ENCODE measurements around the gene ABCD4. TPM values are rescaled to one million over a fixed set of nuclear protein-coding genes. Genes with fewer than 3 reads are reported as not detected.

The ABCD4 gene
- total RNA-seq, 1 experiment from 2014 or later: 18.2 TPM

GRCh38 chr14:74302152-74302628 is 544 bp downstream of the ABCD4 start:
- peak; percentile 46 for DNase-seq (ENCODE audit: low read depth)

- no peak for DNase-seq (ENCODE audit: low read depth)
Observed at GRCh38 chr14:74301594-74302151, 1.1 kb downstream of the ABCD4 start.

DNA sequence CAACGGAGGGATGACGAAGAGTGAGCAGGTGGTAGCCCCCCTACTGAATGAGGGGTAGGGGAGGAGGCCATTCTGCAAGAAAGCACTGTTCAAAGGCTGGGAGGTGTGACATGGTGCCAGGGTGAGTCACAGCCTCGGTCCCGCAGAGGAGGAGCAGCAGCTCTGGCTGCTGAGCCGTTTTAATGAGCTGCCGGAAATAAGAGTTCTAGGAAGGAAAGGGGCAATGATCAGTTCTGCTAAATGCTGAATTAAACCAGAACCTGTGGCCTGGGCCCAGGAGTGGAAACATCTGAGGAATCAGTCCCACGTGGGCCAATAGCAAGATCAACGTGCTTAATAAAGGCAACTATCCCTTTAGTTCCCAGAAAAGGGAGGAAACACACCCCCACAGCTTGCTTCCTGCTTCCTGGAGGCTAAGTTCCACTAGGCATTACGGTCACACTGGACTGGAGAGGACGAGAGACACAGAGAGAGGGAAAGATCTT is 3.6 kb downstream of the ABCD4 start:
- DNase-seq (ENCODE audit: low read depth): peak; percentile 45

- no peak for DNase-seq (ENCODE audit: low read depth)
Observed at GRCh38 chr14:74297986-74298385, 4.7 kb downstream of the ABCD4 start.

GRCh38 chr14:74296037-74296467 is 6.7 kb downstream of the ABCD4 start:
- no peak for DNase-seq (ENCODE audit: low read depth)

- DNase-seq (ENCODE audit: low read depth): no peak
Observed at GRCh38 chr14:74293606-74294005, 9.1 kb downstream of the ABCD4 start.

DNA sequence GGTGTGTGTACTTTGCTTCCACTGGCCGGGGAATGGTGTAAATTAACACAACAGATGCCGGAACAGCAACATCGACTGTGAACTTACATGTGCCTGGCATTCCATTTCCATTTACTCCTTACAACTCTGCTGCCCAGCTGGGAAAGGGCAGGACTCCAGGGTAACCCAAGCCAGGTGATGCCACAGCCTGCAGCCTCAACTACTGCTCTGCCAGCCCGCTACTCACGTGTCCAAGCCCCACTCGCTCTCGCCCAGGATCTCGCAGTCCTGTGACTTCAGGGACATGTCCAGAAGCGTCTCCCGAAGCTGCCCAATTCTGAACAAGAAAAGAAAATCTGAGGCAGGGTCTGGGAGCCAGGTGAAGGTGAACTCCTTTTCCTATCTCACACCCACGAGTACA is 10.7 kb downstream of the ABCD4 start:
- no peak for DNase-seq (ENCODE audit: low read depth)

GRCh38 chr14:74290415-74290814 is 12.3 kb downstream of the ABCD4 start:
- peak; percentile 16 for DNase-seq (ENCODE audit: low read depth)

GRCh38 chr14:74289801-74290200 is 12.9 kb downstream of the ABCD4 start:
- DNase-seq (ENCODE audit: low read depth): no peak

- DNase-seq (ENCODE audit: low read depth): no peak
Observed at GRCh38 chr14:74286736-74287135, 16.0 kb downstream of the ABCD4 start.

DNA sequence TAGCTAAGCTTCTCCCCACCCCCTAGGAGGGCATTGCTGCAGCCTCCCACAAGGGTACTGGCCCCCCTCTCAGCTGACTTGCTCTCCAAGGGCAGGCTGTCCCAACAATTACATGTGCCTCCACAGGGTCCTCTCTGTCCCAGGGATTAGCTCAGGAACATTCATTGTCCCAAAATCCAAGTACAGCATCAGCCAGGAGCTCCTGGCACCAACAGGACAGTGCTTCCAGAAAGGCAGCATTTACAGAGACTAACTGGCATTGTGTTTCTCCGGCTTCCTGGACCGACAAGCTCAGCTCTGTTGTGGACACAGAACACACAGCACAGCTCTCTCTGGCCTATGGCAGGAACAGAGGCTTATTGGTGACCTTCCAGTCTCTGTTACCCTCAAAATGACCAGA is 21.7 kb downstream of the ABCD4 start:
- no peak for DNase-seq (ENCODE audit: low read depth)

GRCh38 chr14:74278080-74278479 is 24.7 kb downstream of the ABCD4 start:
- DNase-seq (ENCODE audit: low read depth): no peak

DNA sequence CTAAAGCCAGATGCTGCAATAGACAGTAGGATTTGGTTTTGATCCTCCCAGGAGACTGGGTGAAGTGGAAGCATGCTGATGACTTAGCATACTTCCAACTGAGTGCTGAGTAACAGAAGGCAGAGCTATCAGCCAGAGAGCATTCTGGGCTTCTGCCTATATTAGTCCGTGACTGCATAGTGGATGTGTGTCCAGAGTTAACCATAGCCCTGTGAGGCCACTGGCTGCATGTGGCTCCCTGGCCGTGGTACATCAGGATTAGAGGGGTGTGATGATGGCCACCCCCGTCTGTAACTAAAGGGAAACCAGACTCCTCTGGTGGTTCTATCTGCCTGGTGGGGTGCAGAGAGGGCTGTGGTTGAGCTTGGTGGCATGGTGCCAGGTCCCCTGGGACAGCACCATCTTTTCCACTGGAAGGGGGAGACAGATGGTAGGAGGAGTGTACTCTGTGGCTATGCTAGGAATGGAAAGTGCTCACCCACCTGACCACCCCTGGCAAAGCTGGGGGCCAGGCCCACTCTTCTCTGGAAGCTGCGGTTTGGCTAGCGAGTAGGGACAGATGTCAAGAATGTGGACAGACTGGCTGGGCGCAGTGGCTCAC is 27.4 kb downstream of the ABCD4 start:
- peak; percentile 26 for DNase-seq (ENCODE audit: low read depth)

GRCh38 chr14:74271365-74271764 is 31.4 kb downstream of the ABCD4 start:
- DNase-seq (ENCODE audit: low read depth): no peak

GRCh38 chr14:74270382-74271177 is 32.2 kb downstream of the ABCD4 start:
- DNase-seq (ENCODE audit: low read depth): peak; percentile 90

DNA sequence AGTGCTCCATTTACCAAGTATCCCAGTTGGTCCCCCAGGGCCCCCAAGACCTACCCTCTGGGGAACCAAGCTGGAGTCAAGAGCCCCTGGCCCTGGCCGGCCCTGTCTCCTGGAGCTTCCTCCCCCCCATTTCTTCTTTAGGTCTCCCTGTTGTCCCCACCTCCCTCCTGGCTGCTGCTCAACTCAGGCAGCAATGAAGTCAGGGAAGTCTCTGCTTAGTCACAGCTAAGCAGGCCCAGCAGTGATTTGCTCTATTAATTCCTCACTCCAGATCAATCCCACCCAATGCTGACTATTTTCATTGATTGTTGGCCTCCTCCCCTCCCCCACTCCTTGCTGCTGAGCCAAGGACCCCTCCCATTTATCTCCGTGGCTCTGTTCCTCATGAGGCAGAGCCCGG is 35.1 kb downstream of the ABCD4 start:
- no peak for DNase-seq (ENCODE audit: low read depth)

DNA sequence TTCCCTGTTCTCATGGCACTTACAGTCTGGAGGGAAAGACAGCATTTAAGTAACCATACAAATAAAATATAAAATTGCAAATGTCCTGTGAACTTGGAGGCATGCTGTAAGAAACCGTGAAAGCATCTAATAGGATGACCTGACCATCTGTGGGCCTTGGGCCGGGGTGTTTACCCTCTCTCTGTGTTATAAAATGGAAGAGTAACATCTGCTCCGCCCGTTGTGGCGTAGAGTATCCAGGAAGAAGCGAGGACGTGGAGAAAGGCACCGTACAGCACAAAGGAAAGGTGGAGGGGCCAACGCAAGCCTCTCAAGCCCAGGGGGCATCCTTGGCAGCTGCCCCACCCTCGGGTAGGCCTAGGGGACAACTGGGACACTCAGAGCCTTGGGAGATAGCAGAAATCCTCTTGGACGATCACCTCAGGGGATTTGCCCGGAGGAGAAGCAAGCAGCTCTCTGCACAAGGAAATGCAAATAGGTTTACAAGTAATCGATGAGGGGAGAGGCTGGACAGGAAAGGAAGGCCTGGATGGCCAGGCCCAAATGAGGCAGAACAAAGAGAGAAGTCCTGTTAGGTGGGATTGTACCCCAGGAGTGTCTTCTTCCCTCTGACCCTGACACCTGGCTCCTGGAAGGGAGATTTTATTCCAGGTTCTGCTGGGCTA is 37.3 kb downstream of the ABCD4 start:
- no peak for DNase-seq (ENCODE audit: low read depth)

- DNase-seq (ENCODE audit: low read depth): no peak
Observed at GRCh38 chr14:74263921-74264320, 38.8 kb downstream of the ABCD4 start.

GRCh38 chr14:74263181-74263580 is 39.6 kb downstream of the ABCD4 start:
- no peak for DNase-seq (ENCODE audit: low read depth)

- no peak for DNase-seq (ENCODE audit: low read depth)
Observed at GRCh38 chr14:74262076-74262475, 40.7 kb downstream of the ABCD4 start.

DNA sequence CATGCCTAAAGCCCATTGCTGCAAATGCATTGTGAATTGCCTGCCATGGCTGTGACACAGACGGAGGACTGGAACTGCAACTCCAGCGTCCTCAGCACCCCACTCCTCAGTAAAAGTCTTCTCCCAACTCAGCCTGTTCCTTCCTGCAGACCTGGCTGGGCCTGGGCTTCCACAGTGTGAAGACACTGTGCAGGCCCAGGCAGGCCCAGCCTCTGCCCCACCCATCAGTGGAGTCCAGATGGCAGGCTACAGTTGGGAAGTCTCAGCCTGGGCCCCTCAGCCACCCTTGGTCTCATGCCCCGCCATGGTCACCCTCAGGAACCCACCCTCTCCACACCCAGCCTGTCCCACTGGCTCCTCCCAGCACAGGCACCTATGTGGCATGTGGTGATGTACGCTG is 41.4 kb downstream of the ABCD4 start:
- DNase-seq (ENCODE audit: low read depth): no peak

DNA sequence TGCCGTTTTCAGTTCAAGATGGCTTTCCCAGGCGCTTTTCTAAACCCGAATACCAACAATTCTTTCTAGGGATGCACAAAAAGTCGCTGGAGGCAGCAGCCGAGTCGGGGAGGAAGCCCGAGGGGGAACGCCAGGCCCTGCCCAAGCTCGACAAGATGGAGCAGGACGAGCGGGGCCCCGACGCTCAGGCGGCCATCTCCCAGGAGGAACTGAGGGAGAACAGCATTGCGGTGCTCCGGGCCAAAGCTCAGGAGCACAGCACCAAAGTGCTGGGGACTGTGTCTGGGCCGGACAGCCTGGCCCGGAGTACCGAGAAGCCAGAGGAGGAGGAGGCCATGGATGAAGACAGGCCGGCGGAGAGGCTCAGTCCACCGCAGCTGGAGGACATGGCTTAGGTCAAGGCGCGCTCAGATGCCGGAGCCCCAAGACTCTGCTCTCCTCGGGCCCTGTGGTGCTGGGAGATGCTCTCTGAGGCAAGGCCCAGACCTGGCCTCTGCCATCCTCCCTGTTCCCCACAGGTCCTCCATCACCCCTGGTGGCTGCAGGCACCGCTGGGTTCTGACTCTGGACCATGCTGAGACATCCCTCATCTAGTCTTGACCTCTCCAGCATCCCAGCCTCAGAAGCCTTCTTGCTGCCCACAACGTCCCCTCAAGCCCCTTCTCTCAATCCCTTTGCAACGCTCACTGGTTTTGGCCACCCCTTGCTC is 42.1 kb downstream of the ABCD4 start:
- DNase-seq (ENCODE audit: low read depth): no peak

Data from M059J (cell line).